Activated T-cell treated with anti-CD3 and anti-CD28 coated beads for 1 hour (primary cell): ENCODE results near the gene IL11RA.
"Not testable (repeated sequence)": the region's sequence is repeated elsewhere in the genome, so short reads cannot be mapped to it uniquely, and the experiment has no call there.

ENCODE experiments used
- DNase-seq: peaks from one replicate; pipeline ENCODE4 v3.0.0-alpha.2; 2020; ENCODE audit warnings: low read depth

IL11RA gene

DNA sequence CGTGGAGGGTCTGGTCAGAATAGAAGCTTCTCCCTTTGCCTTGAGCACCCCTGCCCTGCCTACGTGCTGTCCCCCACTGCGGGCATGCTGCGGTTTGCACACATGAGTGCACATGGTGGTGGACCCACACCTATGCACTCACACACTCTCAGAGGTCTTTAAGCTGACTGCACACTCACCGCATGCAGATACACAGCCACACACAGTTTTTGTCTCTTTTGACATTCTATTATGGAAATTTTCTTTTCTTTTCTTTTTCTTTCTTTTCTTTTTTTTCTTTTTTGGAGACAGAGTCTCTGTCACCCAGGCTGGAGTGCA lies 22.5 kb upstream of the IL11RA start:
- no peak for DNase-seq

GRCh38 chr9:34630402-34631154 lies 21.4 kb upstream of the IL11RA start:
- no peak for DNase-seq

DNA sequence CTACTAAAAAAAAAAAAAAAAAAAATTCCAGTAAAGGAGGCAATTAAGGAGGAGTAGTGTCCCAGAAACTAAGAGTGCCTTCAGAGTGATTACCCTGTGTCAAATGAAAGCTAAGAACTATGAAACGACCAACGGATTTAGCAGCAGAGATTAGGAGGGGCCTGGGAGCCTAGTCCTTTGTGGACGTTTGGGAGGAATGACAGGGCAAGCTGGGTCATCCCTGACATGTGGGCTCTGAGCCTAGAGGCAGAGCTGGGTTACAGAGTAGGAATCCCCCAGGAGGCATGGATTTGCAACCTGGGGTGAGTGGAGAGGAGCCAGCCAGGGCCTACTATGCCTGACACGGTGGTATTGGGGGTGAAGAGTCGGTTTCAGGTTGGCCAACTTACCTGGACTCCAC lies 18.8 kb upstream of the IL11RA start:
- no peak for DNase-seq

DNA sequence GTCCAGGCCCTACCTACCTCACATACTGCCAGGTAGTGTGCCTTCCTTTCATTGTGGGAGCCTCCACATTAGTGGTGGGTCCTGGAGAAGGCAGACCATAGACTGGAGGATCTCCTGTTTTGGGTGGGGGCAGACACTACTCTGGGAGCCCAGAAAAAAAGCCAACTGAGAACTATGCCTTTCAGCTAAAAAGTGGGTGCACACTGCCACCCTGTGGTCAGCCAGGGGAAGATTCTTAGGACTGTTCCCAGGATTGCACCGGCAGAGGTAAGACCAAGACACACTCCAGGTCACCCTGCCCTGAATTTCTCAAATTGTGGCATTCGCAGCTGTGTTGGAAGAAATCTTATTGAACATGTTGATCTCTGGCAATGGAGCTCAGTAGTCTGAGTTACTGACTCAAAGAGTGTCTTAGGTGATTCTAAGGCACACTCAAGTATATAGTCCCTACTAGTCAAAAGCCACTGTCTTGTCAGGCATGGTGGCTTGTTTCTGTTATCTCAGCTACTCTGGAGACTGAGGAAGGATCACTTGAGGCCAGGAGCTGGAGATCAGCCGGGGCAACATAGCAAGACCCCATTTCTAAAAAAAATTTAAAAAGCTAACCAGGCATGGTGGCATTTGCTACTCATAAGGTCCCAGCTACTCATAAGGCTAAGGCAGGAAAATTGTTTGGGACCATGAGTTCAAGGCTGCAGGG lies 18.0 kb upstream of the IL11RA start:
- peak; percentile 74 for DNase-seq

DNA sequence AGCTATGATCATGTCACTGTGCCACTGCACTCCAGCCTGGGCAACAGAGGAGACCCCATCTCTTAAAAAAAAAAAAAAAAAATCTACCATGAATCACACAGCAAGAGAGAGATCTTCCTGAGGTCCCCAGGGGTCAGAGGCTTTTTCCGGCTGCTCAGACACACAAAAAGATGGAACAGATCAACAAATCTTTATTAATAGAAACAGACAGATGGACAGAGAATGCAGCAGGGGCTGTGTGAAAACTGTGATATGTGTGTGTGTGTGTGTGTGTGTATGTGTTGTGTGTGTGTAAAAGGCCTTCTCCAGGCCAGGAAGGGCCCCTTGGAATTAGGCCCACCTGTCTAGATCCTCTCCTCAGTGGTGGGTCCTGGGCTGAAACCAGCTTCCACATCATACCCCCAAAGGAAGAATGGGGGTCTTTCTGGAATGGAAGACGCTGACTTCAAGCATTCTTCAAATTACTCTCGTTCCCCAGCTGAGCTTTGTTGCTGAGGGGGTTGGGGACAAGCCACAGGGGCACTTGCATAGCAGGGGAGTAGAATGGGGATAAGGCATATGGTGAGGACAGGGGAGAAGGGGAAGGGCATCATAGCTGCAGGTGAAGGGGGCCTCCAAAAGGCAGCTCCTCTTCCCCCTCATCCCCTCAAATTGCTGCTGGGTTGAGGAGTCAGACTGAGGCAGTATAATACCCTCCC lies 17.3 kb upstream of the IL11RA start:
- no peak for DNase-seq

GRCh38 chr9:34635556-34635955 lies 16.4 kb upstream of the IL11RA start:
- DNase-seq = no peak

DNA sequence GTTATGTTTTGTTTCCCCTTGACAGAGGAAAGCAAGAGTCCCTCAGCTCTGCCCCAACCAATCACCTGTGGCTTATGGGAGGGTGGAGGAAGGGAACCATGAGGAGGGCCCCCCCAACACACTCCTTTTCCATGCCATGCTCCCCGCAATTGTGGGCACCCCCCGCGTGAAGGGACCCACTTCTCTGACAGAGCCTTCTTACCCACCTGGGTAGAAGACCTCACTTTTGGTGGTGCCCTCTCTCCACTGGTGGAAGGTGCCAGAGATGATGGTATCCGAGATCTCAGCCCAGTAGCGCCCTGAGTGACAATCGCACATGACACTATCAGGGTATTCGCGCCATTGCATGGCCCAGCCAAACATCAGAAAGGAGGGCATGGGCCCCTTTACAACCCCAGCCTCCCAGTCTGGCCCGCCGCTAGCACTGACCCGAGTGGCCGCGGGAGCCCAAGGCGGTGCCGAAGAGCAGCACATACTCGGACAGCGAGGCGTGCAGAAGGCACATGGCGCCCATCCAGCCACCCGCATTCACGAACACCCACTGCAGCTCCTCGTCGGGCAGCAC lies 15.1 kb upstream of the IL11RA start:
- no peak for DNase-seq

DNA sequence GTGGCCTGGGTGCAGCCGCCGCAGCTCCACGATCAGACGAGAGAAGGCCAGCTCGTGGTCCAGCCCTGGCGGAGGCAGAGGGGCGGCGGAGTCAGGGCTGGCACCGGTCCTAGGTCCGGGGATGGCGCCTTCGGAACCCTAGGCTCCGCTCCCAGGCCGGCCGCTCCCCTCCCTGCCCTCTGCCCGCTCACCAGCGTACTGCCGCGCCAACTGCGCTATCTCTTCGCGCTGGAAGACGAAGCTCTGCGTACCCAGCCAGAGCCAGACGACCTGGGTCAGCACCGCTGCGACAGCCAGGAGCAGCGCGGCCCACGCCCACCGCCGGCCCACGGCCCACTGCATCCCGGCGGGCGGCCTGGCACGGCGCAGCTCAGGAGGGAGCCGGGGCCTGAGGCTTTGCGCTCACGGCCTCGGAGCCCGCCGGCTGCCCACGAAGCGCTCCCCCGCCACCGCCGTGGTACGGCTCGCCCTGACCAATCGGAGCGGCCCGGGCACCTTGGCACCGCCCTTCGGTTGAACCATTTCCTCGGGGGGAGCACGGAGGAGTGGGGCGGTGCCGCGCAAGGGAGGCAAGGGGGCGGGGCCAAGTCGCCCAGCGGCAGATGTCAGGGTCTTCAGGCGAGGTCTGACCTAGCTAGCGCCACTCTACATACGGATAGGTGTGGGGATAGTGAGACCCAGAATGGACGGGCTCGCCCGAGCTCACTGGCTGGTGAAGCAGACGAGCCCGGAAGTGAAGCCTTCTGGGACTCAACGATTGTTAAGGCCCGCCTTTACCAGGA lies 14.4 kb upstream of the IL11RA start, which contains the start of gene SIGMAR1:
Gene SIGMAR1, minus strand, starts transcription at position 432 of the 782 bp plus-strand sequence. Its CDS starts 90 bp downstream, at position 342.
- peak; percentile 95 for DNase-seq

- DNase-seq = no peak
Observed at GRCh38 chr9:34638138-34638445, 13.9 kb upstream of the IL11RA start.

DNA sequence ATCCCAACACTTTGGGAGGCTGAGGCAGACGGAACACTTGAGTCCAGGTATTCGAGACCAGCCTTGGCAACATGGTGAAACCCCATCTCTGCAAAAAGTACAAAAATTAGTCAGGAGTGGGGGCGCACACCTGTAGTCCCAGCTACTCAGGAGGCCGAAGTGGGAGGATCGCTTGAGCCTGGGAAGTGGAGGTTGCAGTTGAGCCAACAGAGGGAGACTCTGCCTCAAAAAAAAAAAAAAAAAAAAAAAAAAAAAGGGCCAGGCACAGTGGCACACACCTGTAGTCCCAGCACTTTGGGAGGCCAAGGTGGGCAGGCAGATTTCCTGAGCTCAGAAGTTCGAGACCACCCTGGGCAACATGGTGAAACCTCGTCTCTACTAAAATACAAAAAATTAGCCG lies 12.7 kb upstream of the IL11RA start:
- not testable (repeated sequence) for DNase-seq

DNA sequence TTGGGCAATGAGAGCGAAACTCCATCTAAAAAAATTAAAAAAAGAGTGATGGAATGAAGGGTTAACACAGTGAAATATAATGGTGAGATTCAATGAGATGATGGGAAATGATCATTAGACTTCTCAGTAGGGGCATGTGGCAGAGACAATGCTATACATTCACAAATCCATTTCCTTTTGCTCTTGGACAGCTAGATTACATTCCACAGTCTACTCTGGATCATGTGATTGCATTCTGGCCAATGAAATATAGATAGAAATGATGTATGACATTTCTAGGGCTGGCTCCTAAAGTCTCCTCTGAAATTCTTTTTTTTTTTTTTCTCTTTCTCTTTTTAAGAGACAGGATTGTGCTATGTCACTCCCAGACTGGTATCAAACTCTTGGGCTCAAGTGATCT lies 9.3 kb upstream of the IL11RA start:
- no peak for DNase-seq

DNA sequence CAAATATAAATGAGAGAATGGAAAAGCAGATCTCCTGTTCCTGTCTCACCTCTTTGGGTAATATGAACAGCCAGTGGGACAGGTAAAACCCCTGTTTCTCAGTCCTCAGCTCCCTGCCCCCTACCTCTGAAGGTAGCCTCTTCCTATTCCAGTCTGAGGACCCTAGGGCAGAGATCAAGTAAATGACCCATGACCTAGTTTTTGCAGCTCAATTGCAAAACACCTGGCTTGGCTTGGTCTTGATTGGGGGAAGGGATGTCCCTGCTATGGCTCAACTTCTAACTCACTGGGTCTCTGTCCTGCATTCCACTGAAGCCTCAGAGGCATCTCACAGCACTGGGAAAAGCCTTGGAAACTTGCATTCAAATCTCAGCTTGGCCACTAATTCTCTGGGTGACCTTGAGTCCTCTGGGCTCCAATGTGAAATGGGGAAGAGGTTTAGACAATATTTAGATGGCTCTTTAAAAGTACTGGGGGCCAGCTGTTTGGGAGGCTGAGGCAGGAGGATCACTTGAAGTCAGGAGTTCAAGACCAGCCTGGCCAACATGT lies 7.1 kb upstream of the IL11RA start:
- DNase-seq = no peak

- peak; percentile 99 for DNase-seq
Observed at GRCh38 chr9:34646211-34647083, 5.5 kb upstream of the IL11RA start, which contains the start of gene GALT. Gene GALT, plus strand, starts transcription at chr9:34646675. Its CDS starts 30 bp downstream, at chr9:34646705.

DNA sequence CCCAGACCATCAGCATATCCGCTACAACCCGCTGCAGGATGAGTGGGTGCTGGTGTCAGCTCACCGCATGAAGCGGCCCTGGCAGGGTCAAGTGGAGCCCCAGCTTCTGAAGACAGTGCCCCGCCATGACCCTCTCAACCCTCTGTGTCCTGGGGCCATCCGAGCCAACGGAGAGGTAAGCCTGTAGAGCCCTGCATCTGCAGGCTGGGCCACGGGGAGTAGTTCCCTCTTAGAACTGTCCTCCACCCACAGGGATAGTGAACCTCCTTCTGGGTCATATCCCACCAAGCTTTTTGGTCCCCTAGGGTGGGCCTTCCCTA lies 4.9 kb upstream of the IL11RA start:
- DNase-seq = no peak

DNA sequence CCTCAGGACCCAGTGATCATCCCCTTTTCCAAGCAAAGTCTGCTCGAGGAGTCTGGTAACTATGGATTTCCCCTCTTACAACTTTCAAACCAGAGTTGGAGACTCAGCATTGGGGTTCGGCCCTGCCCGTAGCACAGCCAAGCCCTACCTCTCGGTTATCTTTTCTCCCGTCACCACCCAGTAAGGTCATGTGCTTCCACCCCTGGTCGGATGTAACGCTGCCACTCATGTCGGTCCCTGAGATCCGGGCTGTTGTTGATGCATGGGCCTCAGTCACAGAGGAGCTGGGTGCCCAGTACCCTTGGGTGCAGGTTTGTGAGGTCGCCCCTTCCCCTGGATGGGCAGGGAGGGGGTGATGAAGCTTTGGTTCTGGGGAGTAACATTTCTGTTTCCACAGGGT lies 4.3 kb upstream of the IL11RA start:
- DNase-seq = no peak

- DNase-seq = no peak
Observed at GRCh38 chr9:34648673-34649072, 3.3 kb upstream of the IL11RA start.

DNA sequence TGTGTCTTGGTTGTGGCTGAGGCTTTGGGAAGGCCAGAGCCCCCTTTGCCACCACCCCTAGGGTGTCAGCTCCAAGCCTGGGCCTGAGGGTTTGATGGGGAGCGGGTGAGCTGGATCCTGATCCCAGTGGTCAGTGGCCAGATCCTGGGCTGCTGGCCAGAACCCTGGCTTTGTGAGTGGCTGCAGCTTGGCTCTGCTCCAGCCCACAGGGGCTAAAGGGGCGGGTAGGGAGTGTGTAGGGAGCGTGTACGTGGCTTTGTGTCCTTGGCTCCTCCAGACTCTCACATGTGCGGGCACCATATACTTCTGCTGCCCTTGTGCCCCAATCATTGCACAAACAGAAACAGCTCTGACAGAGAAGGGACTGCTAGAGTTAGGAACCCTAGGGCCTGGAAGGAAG lies 1.2 kb upstream of the IL11RA start:
- DNase-seq = no peak

DNA sequence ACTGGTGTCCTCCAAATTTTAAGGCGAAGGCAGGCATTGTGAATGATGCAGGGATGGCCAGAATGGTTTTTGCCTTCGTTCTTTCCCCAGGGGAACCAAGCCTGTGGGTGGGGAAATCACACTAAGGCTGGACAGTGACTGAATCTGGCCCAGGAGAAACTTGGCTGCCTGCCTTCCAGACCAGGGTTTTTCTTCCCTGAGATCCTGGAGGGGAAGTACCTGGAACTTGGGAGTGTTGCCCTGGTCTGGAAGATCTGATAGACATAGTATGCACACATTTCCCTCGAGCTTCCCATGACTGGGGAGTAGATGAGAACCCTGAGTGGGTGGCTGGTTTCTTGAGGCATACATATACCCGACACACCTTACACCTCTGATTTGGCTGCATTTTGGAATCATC lies 664 bp upstream of the IL11RA start:
- no peak for DNase-seq

DNA sequence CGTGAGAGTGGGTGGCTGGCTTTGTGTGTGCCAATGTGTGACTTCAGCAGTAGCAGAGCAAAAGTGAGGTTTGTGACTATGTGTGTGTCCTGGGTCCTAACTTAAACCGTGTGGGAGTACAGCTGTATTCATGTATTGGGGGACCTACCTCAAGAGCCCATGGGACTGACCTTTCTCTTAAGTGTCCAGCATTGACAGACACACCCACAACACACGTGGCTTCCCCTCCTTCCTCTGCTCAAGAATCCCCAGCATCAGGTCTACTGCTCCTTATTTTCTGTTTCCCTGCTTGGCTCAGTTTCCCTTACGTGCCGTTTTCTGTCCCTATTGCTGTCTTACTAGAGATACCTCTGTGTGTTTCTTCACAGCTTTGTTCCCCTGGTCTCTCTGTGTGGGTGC lies 616 bp downstream of the IL11RA start:
- DNase-seq = no peak

- no peak for DNase-seq
Observed at GRCh38 chr9:34653151-34654072, 1.4 kb downstream of the IL11RA start.
